HG03066 (cell line): ENCODE measurements around the gene BRAF.
"Not testable (repeated sequence)": the region's sequence is repeated elsewhere in the genome, so short reads cannot be mapped to it uniquely, and the experiment has no call there.

Source experiments
- ATAC-seq: cut with Tn5 transposase; IDR thresholded peaks from one replicate; pipeline ENCODE4 v1.9.1; 2021; ENCODE audit warnings: low read depth; ENCODE audit not compliant: unreplicated experiment

Gene BRAF

GRCh38 chr7:140778975-140779374, 145.8 kb downstream of the BRAF start:
- ATAC-seq, result no peak

GRCh38 chr7:140778568-140778967, 146.2 kb downstream of the BRAF start:
- no peak for ATAC-seq

- ATAC-seq, result no peak
These were observed 150.4 kb downstream of the BRAF start for GRCh38 chr7:140774371-140774770.

- no peak for ATAC-seq
These were observed 151.6 kb downstream of the BRAF start for GRCh38 chr7:140773104-140773503.

- no peak for ATAC-seq
These were observed 152.9 kb downstream of the BRAF start for GRCh38 chr7:140771826-140772225.

GRCh38 chr7:140769852-140770251, 154.9 kb downstream of the BRAF start:
- ATAC-seq, result no peak

GRCh38 chr7:140767418-140767817, 157.3 kb downstream of the BRAF start:
- no peak for ATAC-seq

GRCh38 chr7:140765441-140765840, 159.3 kb downstream of the BRAF start:
- ATAC-seq, result not testable (repeated sequence)

GRCh38 chr7:140763166-140763565, 161.6 kb downstream of the BRAF start:
- ATAC-seq, result not testable (repeated sequence)

GRCh38 chr7:140761375-140761774, 163.4 kb downstream of the BRAF start:
- ATAC-seq, result not testable (repeated sequence)

- ATAC-seq, result no peak
These were observed 170.2 kb downstream of the BRAF start for GRCh38 chr7:140754506-140754905.

GRCh38 chr7:140752533-140752932, 172.2 kb downstream of the BRAF start:
- ATAC-seq, result no peak

GRCh38 chr7:140746751-140747150, 178.0 kb downstream of the BRAF start:
- ATAC-seq, result no peak

GRCh38 chr7:140745266-140746058, 179.3 kb downstream of the BRAF start:
- no peak for ATAC-seq

GRCh38 chr7:140744005-140744404, 180.7 kb downstream of the BRAF start:
- ATAC-seq, result no peak

- not testable (repeated sequence) for ATAC-seq
These were observed 181.5 kb downstream of the BRAF start for GRCh38 chr7:140743255-140743654.

GRCh38 chr7:140738280-140738679, 186.4 kb downstream of the BRAF start:
- no peak for ATAC-seq

GRCh38 chr7:140734729-140735128, 190.0 kb downstream of the BRAF start:
- ATAC-seq, result no peak

GRCh38 chr7:140734096-140734495, 190.6 kb downstream of the BRAF start:
- no peak for ATAC-seq

- no peak for ATAC-seq
These were observed 192.3 kb downstream of the BRAF start for GRCh38 chr7:140732416-140732815.

- ATAC-seq, result no peak
These were observed 198.4 kb downstream of the BRAF start for GRCh38 chr7:140726281-140726680.

GRCh38 chr7:140724706-140725105, 200.0 kb downstream of the BRAF start:
- ATAC-seq, result no peak

GRCh38 chr7:140723574-140723973, 201.2 kb downstream of the BRAF start:
- no peak for ATAC-seq
